ENCODE data around the gene RFX2.

DNA sequence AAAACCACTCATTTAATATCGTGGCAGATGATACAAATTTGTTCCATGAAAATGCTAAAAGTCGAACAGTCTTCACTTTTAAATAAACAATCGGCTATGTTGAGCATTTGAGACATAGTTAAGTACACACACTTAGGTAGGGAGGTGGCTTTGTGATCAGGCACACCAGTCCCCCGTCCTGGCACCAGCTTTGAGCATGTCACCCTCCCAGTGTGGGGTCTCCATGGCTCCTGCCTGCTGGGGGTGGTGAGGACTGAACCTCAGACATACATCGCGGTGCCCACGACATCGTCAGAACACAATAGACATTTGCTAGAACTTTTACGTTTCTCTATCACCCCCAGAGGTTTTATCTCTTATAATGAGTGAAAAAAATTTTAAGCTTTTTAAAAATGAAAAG is 62.0 kb downstream of the RFX2 start:
- TF ChIP-seq, protein P1, sequence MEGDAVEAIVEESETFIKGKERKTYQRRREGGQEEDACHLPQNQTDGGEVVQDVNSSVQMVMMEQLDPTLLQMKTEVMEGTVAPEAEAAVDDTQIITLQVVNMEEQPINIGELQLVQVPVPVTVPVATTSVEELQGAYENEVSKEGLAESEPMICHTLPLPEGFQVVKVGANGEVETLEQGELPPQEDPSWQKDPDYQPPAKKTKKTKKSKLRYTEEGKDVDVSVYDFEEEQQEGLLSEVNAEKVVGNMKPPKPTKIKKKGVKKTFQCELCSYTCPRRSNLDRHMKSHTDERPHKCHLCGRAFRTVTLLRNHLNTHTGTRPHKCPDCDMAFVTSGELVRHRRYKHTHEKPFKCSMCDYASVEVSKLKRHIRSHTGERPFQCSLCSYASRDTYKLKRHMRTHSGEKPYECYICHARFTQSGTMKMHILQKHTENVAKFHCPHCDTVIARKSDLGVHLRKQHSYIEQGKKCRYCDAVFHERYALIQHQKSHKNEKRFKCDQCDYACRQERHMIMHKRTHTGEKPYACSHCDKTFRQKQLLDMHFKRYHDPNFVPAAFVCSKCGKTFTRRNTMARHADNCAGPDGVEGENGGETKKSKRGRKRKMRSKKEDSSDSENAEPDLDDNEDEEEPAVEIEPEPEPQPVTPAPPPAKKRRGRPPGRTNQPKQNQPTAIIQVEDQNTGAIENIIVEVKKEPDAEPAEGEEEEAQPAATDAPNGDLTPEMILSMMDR (IDR thresholded peaks at IDR 0.05; ENCODE audit: insufficient read depth, low read length, poor library complexity, severe bottlenecking): no peak
- no peak for TF ChIP-seq EZH2phosphoT487 (conservative IDR thresholded peaks at IDR 0.05; ENCODE audit: low read length)
